Left forelimb (tissue), 1 donor: ENCODE results near the gene RNF8.

Source experiments
- DNase-seq: peaks from one replicate; pipeline ENCODE4 v3.0.0-alpha.2; 2018; ENCODE audit warnings: low spot score

Gene RNF8

GRCh38 chr6:37359039-37359438 lies 5.3 kb downstream of the RNF8 start:
- no peak for DNase-seq

- DNase-seq, result no peak
Observed at GRCh38 chr6:37362101-37362828, 8.5 kb downstream of the RNF8 start.

GRCh38 chr6:37365791-37366190 lies 12.0 kb downstream of the RNF8 start:
- no peak for DNase-seq

GRCh38 chr6:37366910-37367309 lies 13.1 kb downstream of the RNF8 start:
- no peak for DNase-seq

GRCh38 chr6:37368961-37369320 lies 15.2 kb downstream of the RNF8 start:
- no peak for DNase-seq

GRCh38 chr6:37369321-37370201 lies 15.8 kb downstream of the RNF8 start:
- no peak for DNase-seq

- DNase-seq, result no peak
Observed at GRCh38 chr6:37371154-37372083, 17.6 kb downstream of the RNF8 start.

- no peak for DNase-seq
Observed at GRCh38 chr6:37372116-37372515, 18.3 kb downstream of the RNF8 start.

DNA sequence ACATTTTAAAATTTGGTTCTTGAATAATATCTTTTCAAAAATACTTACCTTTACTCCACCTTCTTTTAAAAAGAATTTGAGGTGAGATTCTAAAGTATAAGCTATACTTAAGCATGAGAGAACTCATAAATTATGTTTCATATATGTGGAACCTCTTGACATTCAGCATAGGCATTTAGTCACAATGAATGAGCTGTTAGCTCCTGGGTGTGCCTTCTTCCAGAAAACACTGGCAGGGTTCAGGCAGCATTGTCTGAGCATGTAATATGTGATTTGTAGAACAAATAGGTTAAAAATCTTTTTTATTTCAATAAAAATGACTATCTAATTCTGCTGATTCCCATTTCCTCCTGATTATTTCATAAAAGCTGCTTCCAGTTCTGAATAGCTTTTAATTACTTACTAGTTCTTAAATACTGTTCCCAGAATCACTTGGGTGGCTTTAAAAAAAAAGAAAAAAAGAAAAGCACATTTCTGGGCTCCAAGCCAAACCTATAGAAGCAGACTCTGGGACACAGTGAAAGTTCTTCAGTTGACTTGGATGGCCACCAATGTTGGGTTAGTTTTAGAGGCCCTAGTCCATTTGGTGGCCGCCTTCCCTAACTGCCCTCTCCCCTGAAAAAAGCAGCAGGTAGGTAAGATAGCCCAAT lies 20.2 kb downstream of the RNF8 start:
- no peak for DNase-seq

- DNase-seq, result no peak
Observed at GRCh38 chr6:37375376-37375775, 21.6 kb downstream of the RNF8 start.

DNA sequence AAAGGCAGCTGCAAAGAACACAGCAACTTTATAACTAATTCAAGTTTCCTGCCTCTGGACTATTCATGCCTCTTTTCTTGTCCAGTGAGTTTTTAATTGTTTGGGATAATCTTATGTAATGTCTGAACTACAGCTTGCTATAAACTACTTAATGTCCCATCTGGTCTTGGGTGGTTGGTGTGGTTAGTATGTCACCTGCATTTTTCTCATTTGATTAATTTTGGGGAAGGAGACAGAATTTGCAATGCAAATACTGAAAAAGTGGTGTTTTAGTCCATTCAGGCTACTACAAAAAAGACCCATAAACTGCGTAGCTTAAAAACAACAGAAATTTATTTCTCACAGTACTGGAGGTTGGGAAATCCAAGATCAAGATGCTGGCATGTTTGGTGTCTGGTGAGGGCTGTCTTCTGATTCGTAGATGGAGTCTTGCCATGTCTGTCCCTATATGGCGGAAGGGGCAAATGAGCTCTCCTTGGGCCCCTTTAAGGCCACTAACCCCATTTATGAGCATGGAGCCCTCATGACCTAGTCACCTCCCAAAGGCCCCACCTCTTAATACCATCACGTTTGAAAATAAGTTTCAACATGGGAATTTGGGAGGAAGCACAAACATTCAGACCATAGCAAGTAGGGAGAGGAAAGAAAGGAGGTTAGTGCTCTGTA lies 22.4 kb downstream of the RNF8 start:
- no peak for DNase-seq

GRCh38 chr6:37381579-37381978 lies 27.8 kb downstream of the RNF8 start:
- DNase-seq, result no peak

DNA sequence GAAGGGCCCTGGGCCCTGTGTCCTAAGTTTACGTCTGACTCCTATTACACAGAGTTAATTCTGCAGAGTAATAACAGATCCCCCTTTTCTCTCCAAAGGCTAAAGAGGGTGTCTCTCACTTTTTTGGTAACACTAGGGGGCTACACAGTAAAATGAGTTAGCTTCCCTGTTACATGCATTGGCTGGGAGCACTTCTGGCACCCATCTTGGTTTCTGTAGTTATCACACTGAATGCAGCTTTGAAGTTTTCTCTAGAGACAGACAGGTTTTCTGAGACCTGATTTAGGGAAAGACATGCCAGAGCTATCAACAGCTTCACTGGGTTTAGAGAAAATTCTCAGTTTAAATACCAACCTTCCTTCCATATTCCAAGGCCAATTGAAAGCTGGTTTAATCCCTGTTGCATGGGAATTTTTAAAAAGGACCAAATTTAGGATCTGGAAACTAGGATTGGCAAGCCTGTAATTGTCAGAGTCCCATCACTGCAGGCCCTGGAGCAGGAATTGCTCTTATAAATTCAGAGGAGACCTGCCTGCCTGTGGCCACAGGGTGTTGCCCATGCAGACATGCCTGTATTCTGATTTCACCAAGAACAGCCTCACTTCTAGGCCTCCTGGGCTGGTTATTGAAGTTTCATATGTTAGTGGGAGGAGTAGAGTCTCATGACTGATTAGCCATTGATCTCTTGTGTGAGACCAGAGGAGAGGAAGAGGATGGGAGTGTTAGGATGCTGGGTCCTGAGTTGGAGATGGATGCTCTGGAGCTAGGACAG lies 29.4 kb downstream of the RNF8 start:
- no peak for DNase-seq

GRCh38 chr6:37388578-37388977 lies 34.8 kb downstream of the RNF8 start:
- DNase-seq, result no peak

GRCh38 chr6:37389857-37390256 lies 36.1 kb downstream of the RNF8 start:
- no peak for DNase-seq

- no peak for DNase-seq
Observed at GRCh38 chr6:37391120-37391519, 37.3 kb downstream of the RNF8 start.

DNA sequence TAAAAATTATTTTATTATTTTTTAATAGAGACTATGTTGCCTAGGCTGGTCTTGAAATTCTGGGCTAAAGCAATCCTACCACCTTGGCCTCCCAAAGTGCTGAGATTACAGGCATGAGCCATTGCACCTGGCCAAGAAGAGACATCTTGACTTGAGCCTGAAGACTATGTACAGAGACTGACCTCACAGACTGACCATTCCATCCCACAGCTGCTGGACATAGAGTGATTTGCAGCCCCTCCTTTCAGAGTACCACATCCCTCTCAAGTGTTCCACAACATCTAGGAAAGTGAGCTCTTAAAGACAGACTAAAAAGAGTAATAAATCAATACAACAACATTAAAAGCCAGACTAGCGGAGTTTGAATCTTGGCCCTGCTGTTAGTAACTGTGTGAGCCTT lies 39.0 kb downstream of the RNF8 start:
- no peak for DNase-seq

GRCh38 chr6:37393381-37393929 lies 39.7 kb downstream of the RNF8 start:
- no peak for DNase-seq

DNA sequence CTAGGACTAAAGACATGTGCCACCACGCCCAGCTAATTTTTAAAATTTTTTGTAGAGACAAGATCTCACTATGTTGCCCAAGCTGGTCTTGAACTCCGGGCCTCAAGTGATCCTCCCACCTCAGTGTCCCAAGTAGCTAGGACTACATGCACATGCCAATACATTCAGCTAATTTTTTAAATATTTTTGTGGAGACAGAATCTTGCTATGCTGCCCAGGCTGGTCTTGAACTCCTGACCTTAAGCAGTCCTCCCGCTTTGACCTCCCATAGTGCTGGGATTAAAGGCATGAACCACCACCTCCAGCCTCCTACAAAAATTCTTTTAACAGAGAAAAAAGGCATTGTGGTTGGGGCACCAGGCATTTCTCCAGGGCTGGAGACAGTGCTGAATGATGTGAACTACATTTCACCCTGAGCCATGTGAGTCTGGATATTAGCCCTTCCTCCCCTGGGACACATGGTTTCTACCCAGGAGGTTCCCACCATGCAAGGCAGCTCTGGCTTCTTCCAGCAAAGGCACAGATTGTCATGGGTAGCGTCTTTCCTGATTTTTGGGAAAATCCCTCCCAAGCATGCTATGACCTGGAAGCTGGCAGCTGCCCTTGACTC lies 42.9 kb downstream of the RNF8 start:
- no peak for DNase-seq

GRCh38 chr6:37399131-37399530 lies 45.3 kb downstream of the RNF8 start:
- DNase-seq, result no peak
